ENCODE results near the gene CDH23.
A peak's percentile ranks its signal among the peaks of the same experiment; 100 is the strongest.

Gene CDH23

GRCh38 chr10:71392791-71393781 is 3.6 kb upstream of the CDH23 start:
- DNase-seq = no peak

- no peak for DNase-seq
Observed at GRCh38 chr10:71393841-71394475, 2.8 kb upstream of the CDH23 start.

- DNase-seq = no peak
Observed at GRCh38 chr10:71394926-71395562, 1.7 kb upstream of the CDH23 start.

- DNase-seq = no peak
Observed at GRCh38 chr10:71395621-71396020, 1.1 kb upstream of the CDH23 start.

- peak; percentile 25 for DNase-seq
Observed at GRCh38 chr10:71396084-71396710, 523 bp upstream of the CDH23 start.

- DNase-seq = no peak
Observed at GRCh38 chr10:71397296-71398212, 834 bp downstream of the CDH23 start.

GRCh38 chr10:71398976-71399375 is 2.3 kb downstream of the CDH23 start:
- no peak for DNase-seq

GRCh38 chr10:71399946-71400345 is 3.2 kb downstream of the CDH23 start:
- no peak for DNase-seq

- DNase-seq = no peak
Observed at GRCh38 chr10:71401056-71401455, 4.3 kb downstream of the CDH23 start.

- DNase-seq = no peak
Observed at GRCh38 chr10:71402005-71402404, 5.3 kb downstream of the CDH23 start.

- no peak for DNase-seq
Observed at GRCh38 chr10:71404503-71405295, 8.0 kb downstream of the CDH23 start.

GRCh38 chr10:71406878-71407277 is 10.2 kb downstream of the CDH23 start:
- DNase-seq = no peak

GRCh38 chr10:71408436-71409225 is 11.9 kb downstream of the CDH23 start:
- no peak for DNase-seq

- no peak for DNase-seq
Observed at GRCh38 chr10:71409516-71410104, 12.9 kb downstream of the CDH23 start.

- no peak for DNase-seq
Observed at GRCh38 chr10:71413581-71413980, 16.9 kb downstream of the CDH23 start.

- no peak for DNase-seq
Observed at GRCh38 chr10:71414359-71414758, 17.6 kb downstream of the CDH23 start.

GRCh38 chr10:71419002-71419540 is 22.4 kb downstream of the CDH23 start:
- no peak for DNase-seq

- no peak for DNase-seq
Observed at GRCh38 chr10:71419750-71420149, 23.0 kb downstream of the CDH23 start.

GRCh38 chr10:71421075-71421434 is 24.3 kb downstream of the CDH23 start:
- no peak for DNase-seq

- no peak for DNase-seq
Observed at GRCh38 chr10:71423250-71423649, 26.5 kb downstream of the CDH23 start.
